GM12878 (cell line): ENCODE measurements around the gene TOB1. TPM values are rescaled to one million over a fixed set of nuclear protein-coding genes. Genes with fewer than 3 reads are reported as not detected.

ENCODE experiments used
- ATAC-seq: fragments of 200-7000 bp; cut with Tn5 transposase; 3 replicates; pipeline ENCODE4 v1.9.1; 2020; ENCODE audit warnings: mild to moderate bottlenecking, moderate library complexity
- BruUV-seq: library from RNA; stranded (reverse); fragments of 400-500 nt; replicated peaks from 2 replicates; lab custom pipeline; 2021; lab: Mats Ljungman, UMichigan
- CTCF ChIA-PET: fragments of 300-600 bp; sonication (Branson Sonifier 250); formaldehyde crosslinking; extraction: SDS; loops from one replicate; lab custom pipeline; 2021; ENCODE audit warnings: inconsistent platforms; lab: Yijun Ruan, JAX
- POLR2A ChIA-PET: fragments of 350-600 bp; formaldehyde crosslinking; extraction: SDS; loops from one replicate; lab custom pipeline; 2021; ENCODE audit warnings: inconsistent platforms; lab: Charles Lee
- RAD21 ChIA-PET: fragments of 300-600 bp; sonication (Branson Sonifier 250); formaldehyde crosslinking; loops from one replicate; lab custom pipeline; 2023; ENCODE audit warnings: antibody characterized with exemption; ENCODE audit not compliant: unreplicated experiment; lab: Charles Lee
- SMC1A ChIA-PET: fragments of 300-600 bp; sonication (Branson Sonifier 250); formaldehyde crosslinking; loops from one replicate; lab custom pipeline; 2023; ENCODE audit not compliant: unreplicated experiment, uncharacterized antibody; lab: Charles Lee
- DNase-seq: peaks from one replicate; pipeline ENCODE4 v3.0.0-alpha.2; 2011; ENCODE audit warnings: low read depth, low spot score
- FAIRE-seq: peaks from 3 replicates; lab custom pipeline; 2011; peaks lifted over from hg19 to GRCh38; lab: Jason Lieb, UNC
- H2AFZ ChIP-seq: 2 replicates; pipeline ENCODE4 v1.6.0; 2011; ENCODE audit warnings: low read depth, low read length, control low read depth; ENCODE audit not compliant: control insufficient read depth
- H3K27ac ChIP-seq: 2 replicates; pipeline ENCODE4 v1.5.1; 2011; ENCODE audit warnings: control low read depth; ENCODE audit not compliant: control insufficient read depth, insufficient read depth
- H3K27me3 ChIP-seq, 2 experiments: replicated peaks in 1 of 2; 2 replicates each; pipeline versions ENCODE4 v1.6.0 to v1.6.1; 2011; ENCODE audit warnings: low read length in 1 of 2; ENCODE audit not compliant: control insufficient read depth in 2 of 2, insufficient read depth in 2 of 2
- H3K36me3 ChIP-seq, 2 experiments: 2 replicates each; pipeline ENCODE4 v1.5.1; 2011; ENCODE audit warnings: low read length in 1 of 2; ENCODE audit not compliant: control insufficient read depth in 2 of 2, insufficient read depth in 2 of 2
- H3K4me1 ChIP-seq: 2 replicates; pipeline ENCODE4 v1.6.1; 2011; ENCODE audit warnings: mild to moderate bottlenecking, low read length, moderate library complexity, mixed read lengths; ENCODE audit not compliant: control insufficient read depth, insufficient read depth
- H3K4me2 ChIP-seq: 2 replicates; pipeline ENCODE4 v1.6.0; 2011; ENCODE audit warnings: control low read depth; ENCODE audit not compliant: control insufficient read depth, insufficient read depth
- H3K4me3 ChIP-seq: fragments of 200-600 bp; sonication (generic); 2 replicates; pipeline ENCODE4 v1.5.1; 2016
- H3K79me2 ChIP-seq: 2 replicates; pipeline ENCODE4 v1.6.0; 2011; ENCODE audit warnings: low read length; ENCODE audit not compliant: control insufficient read depth, insufficient read depth
- H3K9ac ChIP-seq: 2 replicates; pipeline ENCODE4 v1.8.0; 2011; ENCODE audit warnings: low read length, control low read depth, mixed read lengths; ENCODE audit not compliant: control insufficient read depth, insufficient read depth
- H3K9me3 ChIP-seq: replicated peaks from 3 replicates; pipeline ENCODE4 v1.5.1; 2011; ENCODE audit warnings: mild to moderate bottlenecking, low read length; ENCODE audit not compliant: control insufficient read depth, insufficient read depth
- H4K20me1 ChIP-seq: 2 replicates; pipeline ENCODE4 v1.6.0; 2011; ENCODE audit not compliant: control insufficient read depth, insufficient read depth
- CREB1 ChIP-seq: IDR thresholded peaks from 2 replicates; pipeline ENCODE4 v1.6.1; 2012; ENCODE audit warnings: low read depth, mild to moderate bottlenecking, inconsistent platforms
- CTCF ChIP-seq, 3 experiments: IDR thresholded peaks in 2 of 3; conservative IDR thresholded peaks in 1 of 3; 2 replicates each; pipeline ENCODE4 v1.5.1; 2011; ENCODE audit warnings: low read depth in 3 of 3, low read length in 3 of 3, mild to moderate bottlenecking in 3 of 3, control low read depth in 2 of 3, moderate library complexity in 2 of 3, inconsistent platforms in 1 of 3, mixed read lengths in 1 of 3; ENCODE audit not compliant: control insufficient read depth in 2 of 3, insufficient read depth in 1 of 3; ENCODE audit errors: extremely low read depth in 1 of 3
- E4F1 ChIP-seq: fragments of 450-650 bp; IDR thresholded peaks from 2 replicates; pipeline ENCODE4 v1.6.1; 2018; ENCODE audit warnings: borderline replicate concordance, mild to moderate bottlenecking; ENCODE audit not compliant: partially characterized antibody
- EGR1 ChIP-seq, 2 experiments: IDR thresholded peaks; 1 replicate in 1 of 2; 2 replicates in 1 of 2; pipeline ENCODE4 v1.6.1; 2011 to 2012; ENCODE audit warnings: low read depth in 2 of 2, low read length in 2 of 2, borderline replicate concordance in 1 of 2, mild to moderate bottlenecking in 1 of 2, moderate library complexity in 1 of 2
- RB1 ChIP-seq: fragments of 450-650 bp; formaldehyde crosslinking; IDR thresholded peaks from 2 replicates; pipeline ENCODE4 v1.6.1; 2017; ENCODE audit warnings: mild to moderate bottlenecking, borderline replicate concordance
- REST ChIP-seq: IDR thresholded peaks from 2 replicates; pipeline ENCODE4 v1.6.1; 2012; ENCODE audit warnings: mild to moderate bottlenecking, low read depth, low read length
- SMAD5 ChIP-seq: IDR thresholded peaks from 2 replicates; pipeline ENCODE4 v1.6.1; 2016; ENCODE audit warnings: antibody characterized with exemption, low read depth
- ZBTB4 ChIP-seq: fragments of 450-650 bp; formaldehyde crosslinking; IDR thresholded peaks from 2 replicates; pipeline ENCODE4 v1.4.0; 2022; ENCODE audit warnings: mild to moderate bottlenecking, moderate library complexity
- WGBS: methylation state at CpG from one replicate; pipeline ENCODE4 v1.1.6; 2016; ENCODE audit warnings: low lambda C conversion rate; ENCODE audit not compliant: insufficient replicate concordance, insufficient coverage; ENCODE audit errors: missing lambda C conversion rate; 5-methylcytosine and 5-hydroxymethylcytosine counted together
- in situ Hi-C: fragments of 300-500 bp; cut with MboI; formaldehyde crosslinking; loops from 9 replicates; pipeline ENCODE4 v1.14.3; 2018; ENCODE audit warnings: mixed read lengths
- intact Hi-C: fragments of 100-400 bp; cut with micrococcal nuclease; formaldehyde crosslinking; loops from one replicate; pipeline ENCODE4 v1.14.2; 2022; ENCODE audit not compliant: unreplicated experiment
- polyA plus RNA-seq, 11 experiments: library from polyadenylated mRNA; depleted of rRNA in 4 of 11; unstranded in 6 of 11; stranded (reverse) in 5 of 11; fragments of >200 nt; fragmentation: Nextera tagmentation in 4 of 11; fragmentation: Illumina TruSeq in 1 of 11; extraction: Ambion mirVana in 4 of 11; extraction: Trizol in 1 of 11; gene quantifications; 1 replicate in 1 of 11; 2 replicates in 10 of 11; pipeline versions ENCODE4 v1.2.1 to v1.2.3, GENCODE V29; 2011 to 2016; ENCODE audit warnings: inconsistent platforms in 2 of 11, missing spikeins in 2 of 11, low read depth in 1 of 11
- total RNA-seq, 4 experiments: library from RNA; depleted of rRNA in 3 of 4; stranded (reverse); fragments of >200 nt in 3 of 4; fragmentation: Illumina TruSeq in 1 of 4; extraction: Trizol in 1 of 4; gene quantifications; 2 replicates each; pipeline versions ENCODE4 v1.2.1 to v1.2.3, GENCODE V29; 2013 to 2021

The TOB1 gene
- total and polyA plus RNA-seq, 10 of the 15 experiments (the other 5 are each of a cell fraction or from before 2014, with no cell fraction given), result 5.0 to 32.4 (median 13.7) TPM

GRCh38 chr17:50830352-50830751, 35.8 kb downstream of the TOB1 start (continued):
- no peak for TF ChIP-seq REST
- no peak for TF ChIP-seq CTCF (IDR thresholded peaks at IDR 0.05 in 2 of 3, conservative IDR thresholded peaks at IDR 0.05 in 1 of 3; ENCODE audit: control insufficient read depth in 2 of 3, extremely low read depth in 1 of 3, insufficient read depth in 1 of 3, low read depth in 3 of 3, low read length in 3 of 3)
- no peak for TF ChIP-seq CREB1

- ChIA-PET POLR2A (interaction anchor here (1.3 kb wide), 1 partner anchor 23 kb away, joined by 4 read pairs; no protein-coding TSS in a partner anchor), SMC1A (interaction anchor here (1.3 kb wide), 2 partner anchors 12 to 201 kb away, joined by 3 read pairs; no protein-coding TSS in a partner anchor), CTCF (interaction anchor here (1.7 kb wide), 1 partner anchor 11 kb away, joined by 9 read pairs; no protein-coding TSS in a partner anchor), RAD21 (interaction anchor here (1.1 kb wide), 1 partner anchor 13 kb away, joined by 3 read pairs; no protein-coding TSS in a partner anchor)
- DNase-seq (no peak), FAIRE-seq (no peak), ATAC-seq (peak; percentile 27; the same call in 1 of the 3 replicates)
- no peaks in the 10 kb centered on the region for H4K20me1 ChIP-seq
- WGBS, result 71% methylated on average over 6 of the region's 6 CpGs
- H3K27me3 ChIP-seq, result no peaks in the 10 kb centered on the region
- peak overlapping the region; percentile 79 for H3K27ac ChIP-seq
- in situ Hi-C loops, result no loop called here
- H3K79me2 ChIP-seq, result no peaks in the 10 kb centered on the region
- no peaks in the 10 kb centered on the region; the same call in 2 of the 3 replicates for H3K9me3 ChIP-seq
- H3K9ac ChIP-seq, result peak overlapping the region; percentile 50
- H3K4me3 ChIP-seq, result peak overlapping the region; percentile 17; the same call in 1 of the 2 replicates
- H3K4me1 ChIP-seq, result peaks cover 25% of the 10 kb centered on the region
- BruUV-seq, result no TSS peak
- peak overlapping the region; percentile 78 for H2AFZ ChIP-seq
- H3K4me2 ChIP-seq, result peak overlapping the region; percentile 87
- intact Hi-C loops, result no loop called here
- H3K36me3 ChIP-seq, result no peaks in the 10 kb centered on the region
- TF ChIP-seq EGR1 (IDR thresholded peaks at IDR 0.05; ENCODE audit: borderline replicate concordance in 1 of 2, low read depth in 2 of 2, low read length in 2 of 2) (no peak), RB1 (no peak), E4F1 (no peak), SMAD5 (no peak), ZBTB4 (no peak)
Observed at GRCh38 chr17:50829332-50829731, 36.8 kb downstream of the TOB1 start.
